ENCODE measurements around the gene IRF2BP1.

Gene IRF2BP1

GRCh38 chr19:45929247-45929646 is 43.3 kb upstream of the IRF2BP1 start:
- TF ChIP-seq SIN3A (IDR thresholded peaks at IDR 0.05; ENCODE audit: borderline replicate concordance, insufficient read depth, low read length) (no peak), POLR2AphosphoS5 (IDR thresholded peaks at IDR 0.05; ENCODE audit: low read depth, low read length) (no peak), TAF1 (IDR thresholded peaks at IDR 0.05; ENCODE audit: borderline replicate concordance, insufficient read depth, low read length) (no peak), FOXP2 (optimal IDR thresholded peaks at IDR 0.05; ENCODE audit: borderline replicate concordance, extremely low read depth, extremely low read length, insufficient read depth) (no peak), REST (IDR thresholded peaks at IDR 0.05; ENCODE audit: insufficient read depth in 1 of 2, low read depth in 2 of 2, low read length in 2 of 2) (no peak)

GRCh38 chr19:45927565-45928261 is 41.8 kb upstream of the IRF2BP1 start:
- no peak for TF ChIP-seq SIN3A (IDR thresholded peaks at IDR 0.05; ENCODE audit: borderline replicate concordance, insufficient read depth, low read length)
- peak; percentile 85 for TF ChIP-seq POLR2AphosphoS5 (IDR thresholded peaks at IDR 0.05; ENCODE audit: low read depth, low read length)

- TF ChIP-seq REST (IDR thresholded peaks at IDR 0.05; ENCODE audit: insufficient read depth in 1 of 2, low read depth in 2 of 2, low read length in 2 of 2), result no peak
- no peak for TF ChIP-seq SIN3A (IDR thresholded peaks at IDR 0.05; ENCODE audit: borderline replicate concordance, insufficient read depth, low read length)
- TF ChIP-seq POLR2AphosphoS5 (IDR thresholded peaks at IDR 0.05; ENCODE audit: low read depth, low read length), result no peak
- TF ChIP-seq FOXP2 (optimal IDR thresholded peaks at IDR 0.05; ENCODE audit: borderline replicate concordance, extremely low read depth, extremely low read length, insufficient read depth), result no peak
- no peak for TF ChIP-seq TAF1 (IDR thresholded peaks at IDR 0.05; ENCODE audit: borderline replicate concordance, insufficient read depth, low read length)
Measured at GRCh38 chr19:45924891-45925447, 39.0 kb upstream of the IRF2BP1 start.

- no peak for TF ChIP-seq TAF1 (IDR thresholded peaks at IDR 0.05; ENCODE audit: borderline replicate concordance, insufficient read depth, low read length)
- no peak for TF ChIP-seq SIN3A (IDR thresholded peaks at IDR 0.05; ENCODE audit: borderline replicate concordance, insufficient read depth, low read length)
- no peak for TF ChIP-seq REST (IDR thresholded peaks at IDR 0.05; ENCODE audit: insufficient read depth in 1 of 2, low read depth in 2 of 2, low read length in 2 of 2)
- no peak for TF ChIP-seq POLR2AphosphoS5 (IDR thresholded peaks at IDR 0.05; ENCODE audit: low read depth, low read length)
- no peak for TF ChIP-seq FOXP2 (optimal IDR thresholded peaks at IDR 0.05; ENCODE audit: borderline replicate concordance, extremely low read depth, extremely low read length, insufficient read depth)
Measured at GRCh38 chr19:45922281-45922680, 36.3 kb upstream of the IRF2BP1 start.

- no peak for TF ChIP-seq TAF1 (IDR thresholded peaks at IDR 0.05; ENCODE audit: borderline replicate concordance, insufficient read depth, low read length)
- no peak for TF ChIP-seq POLR2AphosphoS5 (IDR thresholded peaks at IDR 0.05; ENCODE audit: low read depth, low read length)
- TF ChIP-seq SIN3A (IDR thresholded peaks at IDR 0.05; ENCODE audit: borderline replicate concordance, insufficient read depth, low read length), result no peak
Measured at GRCh38 chr19:45920458-45920857, 34.5 kb upstream of the IRF2BP1 start.

- no peak for TF ChIP-seq TAF1 (IDR thresholded peaks at IDR 0.05; ENCODE audit: borderline replicate concordance, insufficient read depth, low read length)
- TF ChIP-seq REST (IDR thresholded peaks at IDR 0.05; ENCODE audit: insufficient read depth in 1 of 2, low read depth in 2 of 2, low read length in 2 of 2), result no peak
- TF ChIP-seq POLR2AphosphoS5 (IDR thresholded peaks at IDR 0.05; ENCODE audit: low read depth, low read length), result no peak
- no peak for TF ChIP-seq SIN3A (IDR thresholded peaks at IDR 0.05; ENCODE audit: borderline replicate concordance, insufficient read depth, low read length)
- TF ChIP-seq FOXP2 (optimal IDR thresholded peaks at IDR 0.05; ENCODE audit: borderline replicate concordance, extremely low read depth, extremely low read length, insufficient read depth), result no peak
Measured at GRCh38 chr19:45919678-45920077, 33.7 kb upstream of the IRF2BP1 start.
